ENCODE results near the gene SLC9A3.
"Not testable (repeated sequence)": the region's sequence is repeated elsewhere in the genome, so short reads cannot be mapped to it uniquely, and the experiment has no call there.

DNA sequence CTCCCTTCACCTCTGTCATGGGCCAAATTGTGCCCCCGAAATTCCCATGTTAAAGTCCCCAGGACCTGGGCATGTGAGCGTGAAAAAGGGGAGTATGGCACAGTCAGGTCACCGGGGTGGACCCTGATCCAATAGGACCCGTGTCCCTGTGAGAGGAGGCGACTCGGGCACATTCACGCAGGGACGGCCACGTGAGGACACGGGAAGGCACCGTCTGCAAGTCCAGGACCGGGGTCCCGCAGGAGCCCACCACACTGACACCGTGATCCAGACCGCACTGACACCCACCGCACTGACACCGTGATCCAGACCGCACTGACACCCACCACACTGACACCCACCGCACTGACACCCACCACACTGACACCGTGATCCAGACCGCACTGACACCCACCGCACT lies 37.7 kb downstream of the SLC9A3 start:
- not testable (repeated sequence) for TF ChIP-seq POLR2AphosphoS2 (IDR thresholded peaks at IDR 0.05; ENCODE audit: low read depth, low read length); RAD21 (CRISPR knock-in tag; IDR thresholded peaks at IDR 0.05); MYNN (CRISPR knock-in tag; IDR thresholded peaks at IDR 0.05; ENCODE audit: low read depth)

Measured in HepG2 (cell line).